Measurements from ENCODE around the gene PTPRN2. TPM values are rescaled to one million over a fixed set of nuclear protein-coding genes. Genes with fewer than 3 reads are reported as not detected.

The PTPRN2 gene
- total and polyA plus RNA-seq, 2 of the 13 experiments (the other 11 are each of a cell fraction or from before 2014, with no cell fraction given) = 2.5 to 24.2 TPM

DNA sequence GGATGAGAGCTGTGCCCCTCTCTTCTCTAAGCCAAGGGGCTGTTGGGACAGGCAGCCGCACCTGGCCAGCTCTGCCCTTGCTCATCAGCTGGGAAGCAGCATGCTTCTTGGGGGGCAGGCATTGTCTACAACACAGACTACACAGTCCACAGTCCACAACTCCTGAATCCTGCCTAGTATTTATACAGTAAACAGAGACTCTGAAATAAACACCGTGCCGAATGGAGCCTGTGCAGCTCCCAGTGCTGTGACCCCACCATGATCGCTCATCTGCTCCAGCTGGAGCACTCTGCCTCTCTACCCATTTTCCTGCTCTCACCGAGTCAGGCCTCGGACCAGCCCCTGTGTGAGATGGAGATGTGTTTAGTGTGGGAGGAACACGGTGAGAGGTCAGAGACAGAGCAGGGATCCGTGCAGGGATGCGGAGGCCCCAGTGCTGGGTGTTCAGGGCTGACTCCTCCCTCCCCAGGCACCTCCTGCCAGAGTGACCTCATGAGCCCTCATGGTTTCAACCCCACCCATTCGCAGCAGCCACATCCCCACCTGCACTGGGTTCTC lies 642.8 kb downstream of the PTPRN2 start (continued):
- TF ChIP-seq, protein P1, sequence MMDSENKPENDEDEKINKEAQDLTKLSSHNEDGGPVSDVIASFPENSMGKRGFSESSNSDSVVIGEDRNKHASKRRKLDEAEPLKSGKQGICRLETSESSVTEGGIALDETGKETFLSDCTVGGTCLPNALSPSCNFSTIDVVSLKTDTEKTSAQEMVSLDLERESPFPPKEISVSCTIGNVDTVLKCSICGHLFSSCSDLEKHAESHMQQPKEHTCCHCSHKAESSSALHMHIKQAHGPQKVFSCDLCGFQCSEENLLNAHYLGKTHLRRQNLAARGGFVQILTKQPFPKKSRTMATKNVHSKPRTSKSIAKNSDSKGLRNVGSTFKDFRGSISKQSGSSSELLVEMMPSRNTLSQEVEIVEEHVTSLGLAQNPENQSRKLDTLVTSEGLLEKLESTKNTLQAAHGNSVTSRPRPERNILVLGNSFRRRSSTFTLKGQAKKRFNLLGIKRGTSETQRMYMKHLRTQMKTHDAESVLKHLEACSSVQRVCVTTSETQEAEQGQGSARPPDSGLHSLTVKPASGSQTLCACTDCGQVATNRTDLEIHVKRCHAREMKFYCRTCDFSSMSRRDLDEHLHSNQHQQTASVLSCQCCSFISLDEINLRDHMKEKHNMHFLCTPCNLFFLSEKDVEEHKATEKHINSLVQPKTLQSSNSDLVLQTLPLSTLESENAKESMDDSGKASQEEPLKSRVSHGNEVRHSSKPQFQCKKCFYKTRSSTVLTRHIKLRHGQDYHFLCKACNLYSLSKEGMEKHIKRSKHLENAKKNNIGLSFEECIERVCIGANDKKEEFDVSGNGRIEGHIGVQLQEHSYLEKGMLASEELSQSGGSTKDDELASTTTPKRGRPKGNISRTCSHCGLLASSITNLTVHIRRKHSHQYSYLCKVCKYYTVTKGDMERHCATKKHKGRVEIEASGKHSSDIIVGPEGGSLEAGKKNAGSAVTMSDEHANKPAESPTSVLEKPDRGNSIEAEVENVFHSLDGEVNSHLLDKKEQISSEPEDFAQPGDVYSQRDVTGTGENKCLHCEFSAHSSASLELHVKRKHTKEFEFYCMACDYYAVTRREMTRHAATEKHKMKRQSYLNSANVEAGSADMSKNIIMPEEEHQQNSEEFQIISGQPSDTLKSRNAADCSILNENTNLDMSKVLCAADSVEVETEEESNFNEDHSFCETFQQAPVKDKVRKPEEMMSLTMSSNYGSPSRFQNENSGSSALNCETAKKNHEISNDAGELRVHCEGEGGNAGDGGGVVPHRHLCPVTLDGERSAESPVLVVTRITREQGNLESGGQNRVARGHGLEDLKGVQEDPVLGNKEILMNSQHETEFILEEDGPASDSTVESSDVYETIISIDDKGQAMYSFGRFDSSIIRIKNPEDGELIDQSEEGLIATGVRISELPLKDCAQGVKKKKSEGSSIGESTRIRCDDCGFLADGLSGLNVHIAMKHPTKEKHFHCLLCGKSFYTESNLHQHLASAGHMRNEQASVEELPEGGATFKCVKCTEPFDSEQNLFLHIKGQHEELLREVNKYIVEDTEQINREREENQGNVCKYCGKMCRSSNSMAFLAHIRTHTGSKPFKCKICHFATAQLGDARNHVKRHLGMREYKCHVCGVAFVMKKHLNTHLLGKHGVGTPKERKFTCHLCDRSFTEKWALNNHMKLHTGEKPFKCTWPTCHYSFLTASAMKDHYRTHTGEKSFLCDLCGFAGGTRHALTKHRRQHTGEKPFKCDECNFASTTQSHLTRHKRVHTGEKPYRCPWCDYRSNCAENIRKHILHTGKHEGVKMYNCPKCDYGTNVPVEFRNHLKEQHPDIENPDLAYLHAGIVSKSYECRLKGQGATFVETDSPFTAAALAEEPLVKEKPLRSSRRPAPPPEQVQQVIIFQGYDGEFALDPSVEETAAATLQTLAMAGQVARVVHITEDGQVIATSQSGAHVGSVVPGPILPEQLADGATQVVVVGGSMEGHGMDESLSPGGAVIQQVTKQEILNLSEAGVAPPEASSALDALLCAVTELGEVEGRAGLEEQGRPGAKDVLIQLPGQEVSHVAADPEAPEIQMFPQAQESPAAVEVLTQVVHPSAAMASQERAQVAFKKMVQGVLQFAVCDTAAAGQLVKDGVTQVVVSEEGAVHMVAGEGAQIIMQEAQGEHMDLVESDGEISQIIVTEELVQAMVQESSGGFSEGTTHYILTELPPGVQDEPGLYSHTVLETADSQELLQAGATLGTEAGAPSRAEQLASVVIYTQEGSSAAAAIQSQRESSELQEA (CRISPR knock-in tag; IDR thresholded peaks at IDR 0.05; ENCODE audit: not compliant biosample characterization) = no peak
- peak; percentile 24; the same call in 1 of the 2 replicates for TF ChIP-seq TBX2 (CRISPR knock-in tag; IDR thresholded peaks at IDR 0.05; ENCODE audit: borderline replicate concordance)
- TF ChIP-seq, protein P2, sequence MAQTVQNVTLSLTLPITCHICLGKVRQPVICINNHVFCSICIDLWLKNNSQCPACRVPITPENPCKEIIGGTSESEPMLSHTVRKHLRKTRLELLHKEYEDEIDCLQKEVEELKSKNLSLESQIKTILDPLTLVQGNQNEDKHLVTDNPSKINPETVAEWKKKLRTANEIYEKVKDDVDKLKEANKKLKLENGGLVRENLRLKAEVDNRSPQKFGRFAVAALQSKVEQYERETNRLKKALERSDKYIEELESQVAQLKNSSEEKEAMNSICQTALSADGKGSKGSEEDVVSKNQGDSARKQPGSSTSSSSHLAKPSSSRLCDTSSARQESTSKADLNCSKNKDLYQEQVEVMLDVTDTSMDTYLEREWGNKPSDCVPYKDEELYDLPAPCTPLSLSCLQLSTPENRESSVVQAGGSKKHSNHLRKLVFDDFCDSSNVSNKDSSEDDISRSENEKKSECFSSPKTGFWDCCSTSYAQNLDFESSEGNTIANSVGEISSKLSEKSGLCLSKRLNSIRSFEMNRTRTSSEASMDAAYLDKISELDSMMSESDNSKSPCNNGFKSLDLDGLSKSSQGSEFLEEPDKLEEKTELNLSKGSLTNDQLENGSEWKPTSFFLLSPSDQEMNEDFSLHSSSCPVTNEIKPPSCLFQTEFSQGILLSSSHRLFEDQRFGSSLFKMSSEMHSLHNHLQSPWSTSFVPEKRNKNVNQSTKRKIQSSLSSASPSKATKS (CRISPR knock-in tag; IDR thresholded peaks at IDR 0.05) = no peak
- TF ChIP-seq RFXAP (CRISPR knock-in tag; IDR thresholded peaks at IDR 0.05; ENCODE audit: borderline replicate concordance) = no peak
- TF ChIP-seq, protein P3, sequence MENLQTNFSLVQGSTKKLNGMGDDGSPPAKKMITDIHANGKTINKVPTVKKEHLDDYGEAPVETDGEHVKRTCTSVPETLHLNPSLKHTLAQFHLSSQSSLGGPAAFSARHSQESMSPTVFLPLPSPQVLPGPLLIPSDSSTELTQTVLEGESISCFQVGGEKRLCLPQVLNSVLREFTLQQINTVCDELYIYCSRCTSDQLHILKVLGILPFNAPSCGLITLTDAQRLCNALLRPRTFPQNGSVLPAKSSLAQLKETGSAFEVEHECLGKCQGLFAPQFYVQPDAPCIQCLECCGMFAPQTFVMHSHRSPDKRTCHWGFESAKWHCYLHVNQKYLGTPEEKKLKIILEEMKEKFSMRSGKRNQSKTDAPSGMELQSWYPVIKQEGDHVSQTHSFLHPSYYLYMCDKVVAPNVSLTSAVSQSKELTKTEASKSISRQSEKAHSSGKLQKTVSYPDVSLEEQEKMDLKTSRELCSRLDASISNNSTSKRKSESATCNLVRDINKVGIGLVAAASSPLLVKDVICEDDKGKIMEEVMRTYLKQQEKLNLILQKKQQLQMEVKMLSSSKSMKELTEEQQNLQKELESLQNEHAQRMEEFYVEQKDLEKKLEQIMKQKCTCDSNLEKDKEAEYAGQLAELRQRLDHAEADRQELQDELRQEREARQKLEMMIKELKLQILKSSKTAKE (CRISPR knock-in tag; IDR thresholded peaks at IDR 0.05; ENCODE audit: borderline replicate concordance) = 0 out of 2 replicates have a peak, but pooled peaks have one; percentile 33
- peak; percentile 61 for TF ChIP-seq DPF2 (CRISPR knock-in tag; IDR thresholded peaks at IDR 0.05; ENCODE audit: borderline replicate concordance, low read depth)
- TF ChIP-seq SOX6 (IDR thresholded peaks at IDR 0.05) = no peak
- TF ChIP-seq SOX6 (CRISPR knock-in tag; IDR thresholded peaks at IDR 0.05) = peak; percentile 81
- no peak for TF ChIP-seq SIN3A (IDR thresholded peaks at IDR 0.05; ENCODE audit: borderline replicate concordance, low read depth, low read length)
- no peak; the same call in 1 of the 2 replicates for TF ChIP-seq ZNF747 (CRISPR knock-in tag; IDR thresholded peaks at IDR 0.05; ENCODE audit: borderline replicate concordance)
- TF ChIP-seq, protein P4, sequence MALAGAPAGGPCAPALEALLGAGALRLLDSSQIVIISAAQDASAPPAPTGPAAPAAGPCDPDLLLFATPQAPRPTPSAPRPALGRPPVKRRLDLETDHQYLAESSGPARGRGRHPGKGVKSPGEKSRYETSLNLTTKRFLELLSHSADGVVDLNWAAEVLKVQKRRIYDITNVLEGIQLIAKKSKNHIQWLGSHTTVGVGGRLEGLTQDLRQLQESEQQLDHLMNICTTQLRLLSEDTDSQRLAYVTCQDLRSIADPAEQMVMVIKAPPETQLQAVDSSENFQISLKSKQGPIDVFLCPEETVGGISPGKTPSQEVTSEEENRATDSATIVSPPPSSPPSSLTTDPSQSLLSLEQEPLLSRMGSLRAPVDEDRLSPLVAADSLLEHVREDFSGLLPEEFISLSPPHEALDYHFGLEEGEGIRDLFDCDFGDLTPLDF (CRISPR knock-in tag; IDR thresholded peaks at IDR 0.05) = no peak
- TF ChIP-seq RELA (CRISPR knock-in tag; IDR thresholded peaks at IDR 0.05) = no peak
- no peak for TF ChIP-seq DMAP1 (CRISPR knock-in tag; IDR thresholded peaks at IDR 0.05)
- no peak for TF ChIP-seq NFE2L2 (IDR thresholded peaks at IDR 0.05; ENCODE audit: low read length)
- no peak for TF ChIP-seq ZNF224 (CRISPR knock-in tag; IDR thresholded peaks at IDR 0.05)
- no peak for TF ChIP-seq CBX1 (IDR thresholded peaks at IDR 0.05; ENCODE audit: low read depth)
- no peak for TF ChIP-seq ZNF143 (CRISPR knock-in tag; IDR thresholded peaks at IDR 0.05)
